Esophagus squamous epithelium (tissue), 4 donors: ENCODE measurements around the gene BEND7.

ENCODE experiments used
- POLR2A ChIP-seq, 4 donors: fragments of 450-650 bp; IDR thresholded peaks; one replicate each; pipeline ENCODE4 v1.6.1; 2017; ENCODE audit warnings: antibody characterized with exemption in 4 of 4, mild to moderate bottlenecking in 4 of 4, moderate library complexity in 3 of 4
- TF ChIP-seq, protein P1 (sequence below), 6 experiments: fragments of 450-650 bp in 4 of 6; fragments of 200-600 bp in 2 of 6; sonication (generic) in 2 of 6; IDR thresholded peaks; one replicate each; pipeline ENCODE4 v1.5.1; 2016 to 2019; ENCODE audit warnings: antibody characterized with exemption in 6 of 6, mild to moderate bottlenecking in 4 of 6, moderate library complexity in 4 of 6

DNA sequence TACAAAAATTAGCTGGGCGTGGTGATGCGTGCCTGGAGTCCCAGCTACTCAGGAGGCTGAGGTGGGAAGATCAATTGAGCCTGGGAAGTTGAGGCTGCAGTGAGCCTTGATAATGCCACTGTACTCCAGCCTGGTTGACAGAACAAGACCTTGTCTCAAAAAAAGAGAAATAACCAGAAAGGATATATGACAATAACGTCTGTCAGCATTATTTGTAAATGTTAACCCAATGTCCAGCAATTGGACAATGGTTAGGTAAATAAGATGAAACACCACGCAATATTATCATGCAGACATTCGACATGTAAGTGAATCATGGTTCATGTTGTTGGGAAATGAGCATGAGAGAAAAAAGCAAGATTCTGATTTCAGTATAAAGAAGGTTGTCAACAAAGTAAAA lies 136.1 kb downstream of the BEND7 start:
- TF ChIP-seq, protein P1, sequence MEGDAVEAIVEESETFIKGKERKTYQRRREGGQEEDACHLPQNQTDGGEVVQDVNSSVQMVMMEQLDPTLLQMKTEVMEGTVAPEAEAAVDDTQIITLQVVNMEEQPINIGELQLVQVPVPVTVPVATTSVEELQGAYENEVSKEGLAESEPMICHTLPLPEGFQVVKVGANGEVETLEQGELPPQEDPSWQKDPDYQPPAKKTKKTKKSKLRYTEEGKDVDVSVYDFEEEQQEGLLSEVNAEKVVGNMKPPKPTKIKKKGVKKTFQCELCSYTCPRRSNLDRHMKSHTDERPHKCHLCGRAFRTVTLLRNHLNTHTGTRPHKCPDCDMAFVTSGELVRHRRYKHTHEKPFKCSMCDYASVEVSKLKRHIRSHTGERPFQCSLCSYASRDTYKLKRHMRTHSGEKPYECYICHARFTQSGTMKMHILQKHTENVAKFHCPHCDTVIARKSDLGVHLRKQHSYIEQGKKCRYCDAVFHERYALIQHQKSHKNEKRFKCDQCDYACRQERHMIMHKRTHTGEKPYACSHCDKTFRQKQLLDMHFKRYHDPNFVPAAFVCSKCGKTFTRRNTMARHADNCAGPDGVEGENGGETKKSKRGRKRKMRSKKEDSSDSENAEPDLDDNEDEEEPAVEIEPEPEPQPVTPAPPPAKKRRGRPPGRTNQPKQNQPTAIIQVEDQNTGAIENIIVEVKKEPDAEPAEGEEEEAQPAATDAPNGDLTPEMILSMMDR (IDR thresholded peaks at IDR 0.05), result no peak
- TF ChIP-seq POLR2A (IDR thresholded peaks at IDR 0.05), result no peak
